Kidney (tissue), 14 donors: Measurements from ENCODE around the gene NAA15. TPM values are rescaled to one million over a fixed set of nuclear protein-coding genes. Genes with fewer than 3 reads are reported as not detected.
A peak's percentile ranks its signal among the peaks of the same experiment; 100 is the strongest.

Experiments
- DNase-seq, 5 donors: peaks; one replicate each; pipeline ENCODE4 v3.0.0-alpha.2; 2013 to 2020
- FAIRE-seq: peaks from 2 replicates; lab custom pipeline; 2012; peaks lifted over from hg19 to GRCh38; lab: Jason Lieb, UNC
- H3K27ac ChIP-seq, 2 donors: one replicate each; pipeline ENCODE4 v1.7.0; 2013; ENCODE audit warnings: low read depth in 2 of 2, low read length in 2 of 2, inconsistent platforms in 1 of 2
- H3K27me3 ChIP-seq: one replicate; pipeline ENCODE4 v1.7.1; 2013; ENCODE audit warnings: low read length, inconsistent platforms; ENCODE audit not compliant: control insufficient read depth, insufficient read depth
- H3K36me3 ChIP-seq, 3 donors: one replicate each; pipeline versions ENCODE4 v1.7.0 to v1.7.1; 2013; ENCODE audit warnings: low read length in 3 of 3, control low read depth in 1 of 3, inconsistent platforms in 1 of 3; ENCODE audit not compliant: insufficient read depth in 3 of 3, control insufficient read depth in 2 of 3
- H3K4me1 ChIP-seq, 3 donors: one replicate each; pipeline versions ENCODE4 v1.7.0 to v1.7.1; 2013; ENCODE audit warnings: low read length in 3 of 3, inconsistent platforms in 1 of 3, low read depth in 1 of 3; ENCODE audit not compliant: control insufficient read depth in 2 of 3, insufficient read depth in 2 of 3
- H3K4me3 ChIP-seq, 3 donors: one replicate each; pipeline versions ENCODE4 v1.7.0 to v1.8.1; 2013; ENCODE audit warnings: low read length in 3 of 3, control low read depth in 1 of 3, inconsistent platforms in 1 of 3
- H3K9ac ChIP-seq, 3 donors: one replicate each; pipeline versions ENCODE4 v1.7.0 to v1.7.1; 2013; ENCODE audit warnings: low read length in 3 of 3, control low read depth in 1 of 3, inconsistent platforms in 1 of 3
- H3K9me3 ChIP-seq, 3 donors: one replicate each; pipeline versions ENCODE4 v1.7.0 to v1.7.1; 2013; ENCODE audit warnings: low read length in 3 of 3, control low read depth in 1 of 3, inconsistent platforms in 1 of 3; ENCODE audit not compliant: control insufficient read depth in 2 of 3, insufficient read depth in 1 of 3
- intact Hi-C: fragments of 100-400 bp; cut with DNase I; formaldehyde crosslinking; loops from one replicate; pipeline ENCODE4 v1.11.1; 2022
- polyA plus RNA-seq: library from polyadenylated mRNA; stranded (reverse); fragments of 350-450 nt; fragmentation: Illumina TruSeq; extraction: RNeasy Lipid Tissue Mini Kit (QIAGEN cat#74804); gene quantifications from one replicate; pipeline ENCODE4 v1.2.3, GENCODE V29; 2014; ENCODE audit warnings: low read depth, low replicate concordance; ENCODE audit not compliant: insufficient read depth
- total RNA-seq: library from RNA; stranded (reverse); fragmentation: NEBNext Ultra II Directional; extraction: Animal tissue kit (Norgen Biotek cat#: 25700); gene quantifications from one replicate; pipeline ENCODE4 v1.2.1, GENCODE V29; 2021
- TF ChIP-seq, protein P1 (sequence below): IDR thresholded peaks from 3 replicates; pipeline ENCODE4 v1.5.1; 2012; ENCODE audit warnings: mild to moderate bottlenecking, moderate library complexity, borderline replicate concordance; ENCODE audit not compliant: insufficient read depth; ENCODE audit errors: extremely low read depth
- donor health status: control.
- donor health status: control.
- donor health status: control.
- donor health status: control.
- donor health status: control.
- donor health status: DM: yes; HTN: yes; CAD: no.
- donor health status: Normal renal cell carcinoma (clear cell type).

NAA15 gene
- total and polyA plus RNA-seq, 2 donors from 2014 or later, result 7.0 to 38.8 TPM

DNA sequence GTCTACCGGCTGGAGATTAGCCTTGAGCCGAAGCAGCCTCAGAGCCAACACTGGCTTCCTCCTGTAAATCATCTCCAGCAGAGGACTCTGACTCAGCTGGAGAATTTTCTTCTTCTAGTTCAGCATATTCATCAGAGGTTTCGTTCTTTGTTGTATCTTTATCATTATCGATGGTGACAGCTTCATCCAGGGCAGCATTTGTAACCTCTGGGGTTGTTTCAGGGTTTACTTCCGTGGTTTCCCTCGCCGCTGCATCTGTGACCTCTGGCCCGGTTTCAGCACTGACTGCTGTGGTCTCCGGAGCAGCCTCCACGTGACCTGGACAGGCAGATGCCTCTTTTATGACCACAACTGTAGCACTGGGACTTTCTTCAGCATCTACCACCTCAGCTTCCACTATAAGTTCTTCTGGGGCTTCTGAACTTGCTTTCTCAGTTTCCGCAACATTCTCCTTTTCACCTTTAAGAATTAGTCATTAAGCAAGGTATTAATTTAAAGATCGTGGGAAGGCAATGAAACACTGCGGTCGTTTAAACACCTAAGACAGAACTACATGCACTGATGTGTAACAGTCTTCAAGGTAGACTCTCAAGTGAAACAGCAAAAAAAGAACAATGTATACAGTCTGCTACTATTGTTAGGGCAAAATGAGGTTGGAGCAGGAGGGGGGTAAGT lies 34.6 kb upstream of the NAA15 start:
- intact Hi-C loops, result no loop called here
- Histone ChIP-seq H3K27ac (no peak overlapping the region), H3K36me3 (no peaks in the 10 kb centered on the region), H3K27me3 (no peaks in the 10 kb centered on the region), H3K9ac (peak overlapping the region in 1 of 3 donors; percentile 39), H3K4me3 (peak overlapping the region; percentile 57 to 70 (median 63)), H3K4me1 (peaks cover 0 to 4% (median 0%) of the 10 kb centered on the region in 3 donors), H3K9me3 (no peaks in the 10 kb centered on the region)
- TF ChIP-seq, protein P1, sequence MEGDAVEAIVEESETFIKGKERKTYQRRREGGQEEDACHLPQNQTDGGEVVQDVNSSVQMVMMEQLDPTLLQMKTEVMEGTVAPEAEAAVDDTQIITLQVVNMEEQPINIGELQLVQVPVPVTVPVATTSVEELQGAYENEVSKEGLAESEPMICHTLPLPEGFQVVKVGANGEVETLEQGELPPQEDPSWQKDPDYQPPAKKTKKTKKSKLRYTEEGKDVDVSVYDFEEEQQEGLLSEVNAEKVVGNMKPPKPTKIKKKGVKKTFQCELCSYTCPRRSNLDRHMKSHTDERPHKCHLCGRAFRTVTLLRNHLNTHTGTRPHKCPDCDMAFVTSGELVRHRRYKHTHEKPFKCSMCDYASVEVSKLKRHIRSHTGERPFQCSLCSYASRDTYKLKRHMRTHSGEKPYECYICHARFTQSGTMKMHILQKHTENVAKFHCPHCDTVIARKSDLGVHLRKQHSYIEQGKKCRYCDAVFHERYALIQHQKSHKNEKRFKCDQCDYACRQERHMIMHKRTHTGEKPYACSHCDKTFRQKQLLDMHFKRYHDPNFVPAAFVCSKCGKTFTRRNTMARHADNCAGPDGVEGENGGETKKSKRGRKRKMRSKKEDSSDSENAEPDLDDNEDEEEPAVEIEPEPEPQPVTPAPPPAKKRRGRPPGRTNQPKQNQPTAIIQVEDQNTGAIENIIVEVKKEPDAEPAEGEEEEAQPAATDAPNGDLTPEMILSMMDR, result no peak
- FAIRE-seq (no peak), DNase-seq (peak; percentile 64 to 90 (median 77))

DNA sequence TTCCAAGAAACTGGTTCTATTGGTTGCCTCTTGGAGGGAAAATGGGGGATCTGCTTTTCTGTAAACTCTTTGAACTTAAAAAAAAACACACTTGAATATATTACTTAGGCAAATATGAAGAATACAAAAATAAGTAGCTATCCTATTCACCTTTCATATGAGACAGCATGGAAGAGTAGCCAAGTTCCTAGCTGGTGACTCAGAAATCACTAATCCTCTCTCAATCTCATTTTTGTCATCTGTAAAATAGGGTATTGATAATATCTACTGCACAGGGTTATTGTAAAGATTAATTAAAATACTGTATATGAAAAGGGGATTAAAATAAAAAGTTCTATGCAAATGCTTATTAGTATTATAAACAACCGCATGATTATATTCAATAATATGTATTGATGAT lies 34.0 kb upstream of the NAA15 start:
- intact Hi-C loops, result no loop called here
- FAIRE-seq, result no peak
- DNase-seq, result no peak
- H3K9me3 ChIP-seq, result no peaks in the 10 kb centered on the region
- no peak overlapping the region for H3K27ac ChIP-seq
- H3K4me3 ChIP-seq, result no peak overlapping the region
- H3K9ac ChIP-seq, result no peak overlapping the region
- H3K36me3 ChIP-seq, result no peaks in the 10 kb centered on the region
- no peaks in the 10 kb centered on the region for H3K27me3 ChIP-seq
- TF ChIP-seq, protein P1, result no peak
- peaks cover 0 to 4% (median 0%) of the 10 kb centered on the region in 3 donors for H3K4me1 ChIP-seq

DNA sequence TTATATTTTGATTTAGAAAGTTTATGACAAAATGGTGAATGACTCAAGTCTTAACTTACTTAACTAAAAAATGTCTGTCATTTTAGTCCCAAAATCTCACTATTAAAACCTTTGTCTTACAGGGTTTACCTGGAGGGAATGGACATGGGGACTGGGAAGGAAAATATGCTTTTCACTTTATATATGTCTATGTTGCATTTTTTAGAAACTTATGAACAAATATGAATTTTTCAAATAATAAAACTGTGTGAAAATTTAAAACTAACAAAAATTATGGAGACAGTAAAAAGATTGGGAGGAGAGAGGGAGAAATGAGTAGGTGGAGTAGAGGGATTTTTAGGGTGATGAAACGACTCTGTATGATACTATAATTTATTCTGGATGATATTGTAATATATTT lies 27.5 kb upstream of the NAA15 start:
- Histone ChIP-seq H3K27ac (no peak overlapping the region), H3K27me3 (peaks cover 12% of the 10 kb centered on the region), H3K4me3 (no peak overlapping the region), H3K36me3 (no peaks in the 10 kb centered on the region), H3K9ac (no peak overlapping the region), H3K4me1 (no peaks in the 10 kb centered on the region), H3K9me3 (no peaks in the 10 kb centered on the region)
- intact Hi-C loops, result no loop called here
- TF ChIP-seq, protein P1, result no peak
- DNase-seq, result no peak
- no peak for FAIRE-seq
